Keratinocyte (primary cell): ENCODE data around the gene ZNF816. TPM values are rescaled to one million over a fixed set of nuclear protein-coding genes. Genes with fewer than 3 reads are reported as not detected.

Source experiments
- DNase-seq: peaks from one replicate; pipeline ENCODE4 v3.0.0-alpha.2; 2011; ENCODE audit warnings: low read depth, missing footprints, low spot score
- FAIRE-seq: peaks from 2 replicates; lab custom pipeline; 2011; peaks lifted over from hg19 to GRCh38; lab: Jason Lieb, UNC
- H2AFZ ChIP-seq: 2 replicates; pipeline ENCODE4 v1.6.0; 2012; ENCODE audit warnings: low read length, control low read depth, inconsistent platforms; ENCODE audit not compliant: control insufficient read depth
- H3K27ac ChIP-seq: 2 replicates; pipeline ENCODE4 v1.5.1; 2011; ENCODE audit warnings: low read length; ENCODE audit not compliant: control insufficient read depth, insufficient read depth
- H3K27me3 ChIP-seq: 3 replicates; pipeline ENCODE4 v1.6.0; 2011; ENCODE audit warnings: low read length; ENCODE audit not compliant: control insufficient read depth, insufficient read depth; ENCODE audit errors: extremely low read depth
- H3K36me3 ChIP-seq, 2 experiments: 2 replicates in 1 of 2; 3 replicates in 1 of 2; pipeline ENCODE4 v1.5.1; 2011; ENCODE audit warnings: low read length in 2 of 2, mild to moderate bottlenecking in 1 of 2; ENCODE audit not compliant: control insufficient read depth in 2 of 2, insufficient read depth in 2 of 2; ENCODE audit errors: extremely low read depth in 1 of 2
- H3K4me1 ChIP-seq: 3 replicates; pipeline ENCODE4 v1.5.1; 2011; ENCODE audit warnings: low read length; ENCODE audit not compliant: control insufficient read depth, insufficient read depth; ENCODE audit errors: extremely low read depth
- H3K4me2 ChIP-seq: 3 replicates; pipeline ENCODE4 v1.6.0; 2011; ENCODE audit warnings: low read depth, low read length; ENCODE audit not compliant: control insufficient read depth, insufficient read depth; ENCODE audit errors: extremely low read depth
- H3K4me3 ChIP-seq, 3 experiments: fragments of 200-600 bp in 1 of 3; sonication (generic) in 1 of 3; 2 replicates in 2 of 3; 3 replicates in 1 of 3; pipeline ENCODE4 v1.5.1; 2011 to 2016; ENCODE audit warnings: low read length in 3 of 3, mild to moderate bottlenecking in 3 of 3, control low read depth in 2 of 3, inconsistent platforms in 1 of 3, low read depth in 1 of 3, mixed read lengths in 1 of 3, mixed run types in 1 of 3, moderate library complexity in 1 of 3; ENCODE audit not compliant: control insufficient read depth in 2 of 3, insufficient read depth in 2 of 3; ENCODE audit errors: extremely low read depth in 1 of 3
- H3K79me2 ChIP-seq: 2 replicates; pipeline ENCODE4 v1.6.0; 2012; ENCODE audit warnings: low read length; ENCODE audit not compliant: control insufficient read depth, insufficient read depth
- H3K9ac ChIP-seq: 3 replicates; pipeline ENCODE4 v1.6.0; 2011; ENCODE audit warnings: low read length; ENCODE audit not compliant: control insufficient read depth, insufficient read depth; ENCODE audit errors: extremely low read depth
- H3K9me1 ChIP-seq: 3 replicates; pipeline ENCODE4 v1.6.0; 2011; ENCODE audit warnings: low read length; ENCODE audit not compliant: control insufficient read depth, insufficient read depth; ENCODE audit errors: extremely low read depth
- H3K9me3 ChIP-seq: 2 replicates; pipeline ENCODE4 v1.5.1; 2012; ENCODE audit warnings: low read depth, low read length; ENCODE audit not compliant: control insufficient read depth
- H4K20me1 ChIP-seq: 3 replicates; pipeline ENCODE4 v1.6.0; 2011; ENCODE audit warnings: low read length; ENCODE audit not compliant: control insufficient read depth, insufficient read depth; ENCODE audit errors: extremely low read depth
- CTCF ChIP-seq, 3 experiments: IDR thresholded peaks in 1 of 3; conservative IDR thresholded peaks in 1 of 3; optimal IDR thresholded peaks in 1 of 3; 2 replicates in 2 of 3; 3 replicates in 1 of 3; pipeline versions ENCODE3 to v1.5.1; 2011; ENCODE audit warnings: low read length in 3 of 3, mild to moderate bottlenecking in 3 of 3, moderate library complexity in 2 of 3, control low read depth in 1 of 3, inconsistent platforms in 1 of 3; ENCODE audit not compliant: insufficient read depth in 2 of 3; ENCODE audit errors: extremely low read depth in 1 of 3
- EZH2 ChIP-seq: IDR thresholded peaks from one replicate; pipeline ENCODE4 v1.6.1; 2012; ENCODE audit warnings: inconsistent platforms, mild to moderate bottlenecking, low read length, moderate library complexity
- dilution Hi-C: fragments of 300-500 bp; cut with MboI; formaldehyde crosslinking; loops from one replicate; pipeline ENCODE4 v1.7.0; 2020; ENCODE audit warnings: low sequenced_read_pairs; ENCODE audit not compliant: extremely low pct_ligation_motif_present
- polyA plus RNA-seq, 5 experiments: library from polyadenylated mRNA; depleted of rRNA in 3 of 5; stranded (reverse) in 3 of 5; stranded (forward) in 1 of 5; unstranded in 1 of 5; fragments of >200 nt; gene quantifications; 1 replicate in 1 of 5; 2 replicates in 3 of 5; 3 replicates in 1 of 5; pipeline versions ENCODE4 v1.2.1 to v1.2.3, GENCODE V29; 2011 to 2012; ENCODE audit warnings: missing spikeins in 2 of 5, low read depth in 1 of 5, low replicate concordance in 1 of 5

Gene ZNF816
- polyA plus RNA-seq, 1 donor (not counting 4 experiments of a cell fraction or from before 2014, with no cell fraction given): 4.3 TPM

- dilution Hi-C loops: no loop called here
- no peaks in the 10 kb centered on the region for H4K20me1 ChIP-seq
- H3K9me3 ChIP-seq: peaks cover 7% of the 10 kb centered on the region
- H3K4me2 ChIP-seq: no peak overlapping the region
- H3K4me1 ChIP-seq: no peaks in the 10 kb centered on the region
- H3K79me2 ChIP-seq: no peaks in the 10 kb centered on the region
- no peak overlapping the region for H3K4me3 ChIP-seq
- no peaks in the 10 kb centered on the region for H3K27me3 ChIP-seq
- no peak for DNase-seq
- no peaks in the 10 kb centered on the region for H3K9me1 ChIP-seq
- TF ChIP-seq EZH2 (no peak), CTCF (optimal IDR thresholded peaks at IDR 0.05 in 1 of 3, IDR thresholded peaks at IDR 0.05 in 1 of 3, conservative IDR thresholded peaks at IDR 0.05 in 1 of 3; ENCODE audit: extremely low read depth in 1 of 3, insufficient read depth in 2 of 3, low read length in 3 of 3) (no peak)
- no peak for FAIRE-seq
- no peak overlapping the region for H3K9ac ChIP-seq
- peaks cover 0 to 7% of the 10 kb centered on the region in 2 experiments for H3K36me3 ChIP-seq
- H3K27ac ChIP-seq: no peak overlapping the region
- no peak overlapping the region for H2AFZ ChIP-seq
These were observed 18.6 kb upstream of the ZNF816 start for GRCh38 chr19:52981329-52981728.

GRCh38 chr19:52967772-52968171 lies 5.1 kb upstream of the ZNF816 start:
- Histone ChIP-seq H3K79me2 (no peaks in the 10 kb centered on the region), H3K36me3 (no peaks in the 10 kb centered on the region), H3K27me3 (no peaks in the 10 kb centered on the region), H3K4me1 (peaks cover 3% of the 10 kb centered on the region), H3K9me3 (no peaks in the 10 kb centered on the region), H3K9ac (no peak overlapping the region), H2AFZ (no peak overlapping the region), H3K4me3 (no peak overlapping the region), H3K9me1 (no peaks in the 10 kb centered on the region), H4K20me1 (no peaks in the 10 kb centered on the region), H3K4me2 (no peak overlapping the region), H3K27ac (no peak overlapping the region)
- FAIRE-seq (no peak), DNase-seq (no peak)
- TF ChIP-seq CTCF (optimal IDR thresholded peaks at IDR 0.05 in 1 of 3, IDR thresholded peaks at IDR 0.05 in 1 of 3, conservative IDR thresholded peaks at IDR 0.05 in 1 of 3; ENCODE audit: extremely low read depth in 1 of 3, insufficient read depth in 2 of 3, low read length in 3 of 3): no peak
- no peak for TF ChIP-seq EZH2
- dilution Hi-C loops: no loop called here
